Stimulated activated CD4-positive, alpha-beta T cell treated with anti-CD3 and anti-CD28 coated beads, Interleukin-15, amount 100 ng/mL, for 24 hours (primary cell): ENCODE results near the gene MCTP1.
"Not testable (repeated sequence)": the region's sequence is repeated elsewhere in the genome, so short reads cannot be mapped to it uniquely, and the experiment has no call there.

Experiments
- DNase-seq: peaks from one replicate; pipeline ENCODE4 v3.0.0-alpha.2; 2020

Gene MCTP1

DNA sequence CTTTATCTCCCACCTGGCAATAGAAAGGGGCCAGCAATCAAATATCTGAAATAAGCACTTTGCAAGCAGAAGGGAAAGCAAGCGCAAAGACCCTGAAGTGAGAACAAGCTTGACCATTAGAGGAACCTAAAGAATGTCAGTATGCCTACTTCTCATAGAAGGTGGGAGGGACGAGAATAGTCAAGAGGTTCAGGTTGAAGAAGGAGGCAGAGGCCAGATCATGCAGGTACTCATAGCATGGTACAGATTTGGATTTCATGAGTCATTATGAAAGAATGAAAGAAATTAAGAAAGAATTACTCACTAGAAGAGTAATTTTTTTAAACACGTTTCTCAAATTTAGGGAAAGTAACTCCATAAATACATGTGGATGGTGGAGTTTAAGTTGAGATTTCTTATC lies 33.7 kb downstream of the MCTP1 start:
- no peak for DNase-seq

GRCh38 chr5:95244479-95244878 lies 40.4 kb downstream of the MCTP1 start:
- DNase-seq = no peak

DNA sequence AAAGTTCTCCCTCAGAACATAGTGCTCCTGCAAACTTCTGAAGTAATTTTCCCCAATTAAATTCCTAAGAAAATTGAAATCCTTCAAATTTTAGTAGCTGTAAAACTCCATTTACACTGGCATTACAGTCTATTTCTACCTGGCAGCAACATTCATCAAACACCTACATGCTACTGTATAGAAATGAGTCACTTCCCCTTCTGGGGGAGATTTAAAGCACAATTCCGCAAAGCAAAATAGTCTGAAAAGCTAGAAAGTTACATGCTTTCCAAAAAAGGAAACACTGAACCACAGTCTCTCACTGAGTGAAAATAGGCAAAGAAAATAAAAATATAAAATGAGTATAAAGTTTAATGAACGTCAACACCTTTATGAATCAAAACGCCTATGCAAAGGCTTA lies 43.3 kb downstream of the MCTP1 start:
- DNase-seq = no peak

GRCh38 chr5:95241161-95241560 lies 43.7 kb downstream of the MCTP1 start:
- DNase-seq = no peak

DNA sequence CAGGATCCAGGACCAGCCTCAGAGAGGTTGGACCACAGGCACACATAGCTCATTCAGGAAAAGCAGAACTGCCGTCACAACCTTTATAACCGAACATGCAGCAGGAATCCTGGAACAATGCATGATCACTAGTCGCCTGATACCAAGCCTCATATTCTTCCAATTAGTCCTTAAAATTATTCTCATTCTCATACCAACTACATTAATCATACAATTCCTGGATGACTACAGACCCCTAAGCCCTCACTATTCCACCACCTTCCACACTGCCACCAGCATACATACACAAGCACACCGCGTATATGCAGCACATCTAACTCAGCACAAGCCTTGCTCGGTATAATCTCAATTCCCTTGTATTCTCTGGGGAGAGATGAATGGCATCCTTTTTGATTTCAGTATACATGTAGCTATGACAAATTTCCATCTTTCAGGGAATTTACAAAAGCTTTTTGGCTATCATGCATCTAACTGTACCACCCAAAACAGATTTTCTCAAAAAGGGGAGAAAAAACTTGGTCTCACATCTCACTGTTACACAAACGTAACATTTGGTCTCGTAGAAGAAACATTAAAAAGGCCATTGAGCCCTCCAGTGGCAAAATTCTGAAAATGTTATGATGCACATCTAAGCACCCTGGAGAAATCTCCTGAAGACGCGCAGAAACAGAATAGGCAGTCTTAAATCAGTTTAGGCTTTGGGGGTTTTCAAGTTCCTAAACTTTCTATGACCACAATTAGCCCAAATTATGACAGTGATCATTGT lies 46.2 kb downstream of the MCTP1 start:
- DNase-seq = no peak

DNA sequence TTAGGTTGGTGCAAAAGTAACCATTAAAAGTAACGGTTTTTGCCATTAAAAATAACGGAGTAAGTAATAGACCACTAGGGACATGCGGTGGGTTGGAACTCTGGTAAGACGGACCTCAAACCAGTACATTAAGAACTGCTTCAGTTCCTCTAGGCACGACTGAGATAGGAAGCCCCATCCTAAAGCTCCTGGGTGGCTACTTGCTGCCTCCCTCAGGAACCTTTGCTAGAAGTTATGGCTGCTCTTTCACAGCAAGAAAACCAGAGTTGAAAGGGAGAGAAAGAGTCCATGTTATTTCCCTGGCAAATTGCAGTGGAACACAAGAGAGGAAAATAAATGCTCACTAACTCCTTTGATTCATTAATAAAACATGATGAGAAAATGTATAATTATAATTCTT lies 47.6 kb downstream of the MCTP1 start:
- DNase-seq = no peak

GRCh38 chr5:95235439-95235982 lies 49.4 kb downstream of the MCTP1 start:
- no peak for DNase-seq

GRCh38 chr5:95229646-95230045 lies 55.2 kb downstream of the MCTP1 start:
- no peak for DNase-seq

GRCh38 chr5:95224701-95225459 lies 60.0 kb downstream of the MCTP1 start:
- no peak for DNase-seq

DNA sequence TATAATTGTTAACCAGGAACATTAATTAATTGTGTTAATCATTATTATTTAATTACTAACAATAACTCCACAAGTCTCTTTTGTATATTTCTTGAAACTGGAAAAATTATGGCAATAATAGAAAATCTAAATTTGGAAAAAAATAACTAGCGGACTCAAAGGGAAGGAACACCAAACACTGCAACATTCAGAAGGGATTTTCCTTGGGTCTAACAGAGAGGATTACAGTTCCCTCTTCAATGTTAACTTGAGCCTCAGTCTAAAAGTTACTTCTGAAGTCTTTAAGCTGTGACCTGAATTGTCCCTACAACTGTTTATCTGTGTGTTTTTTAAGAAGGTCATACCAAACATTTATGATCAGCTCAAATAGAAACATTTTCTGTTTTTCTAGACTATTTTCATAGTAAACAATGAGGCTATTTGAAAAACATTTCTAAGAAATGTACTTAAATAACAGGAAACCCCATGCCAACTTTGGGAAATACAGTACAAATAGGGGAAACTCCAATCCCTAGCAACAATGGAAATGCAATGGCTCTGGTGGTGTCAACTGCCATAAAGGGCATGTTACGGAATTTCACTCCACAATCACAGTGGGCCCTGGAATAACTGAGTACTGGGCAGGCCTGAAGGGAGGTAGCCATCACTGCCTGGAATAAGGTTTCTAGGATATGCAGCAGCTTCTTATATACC lies 61.2 kb downstream of the MCTP1 start:
- DNase-seq = no peak

- no peak for DNase-seq
Observed at GRCh38 chr5:95222836-95223235, 62.1 kb downstream of the MCTP1 start.

- no peak for DNase-seq
Observed at GRCh38 chr5:95221234-95221633, 63.7 kb downstream of the MCTP1 start.

DNA sequence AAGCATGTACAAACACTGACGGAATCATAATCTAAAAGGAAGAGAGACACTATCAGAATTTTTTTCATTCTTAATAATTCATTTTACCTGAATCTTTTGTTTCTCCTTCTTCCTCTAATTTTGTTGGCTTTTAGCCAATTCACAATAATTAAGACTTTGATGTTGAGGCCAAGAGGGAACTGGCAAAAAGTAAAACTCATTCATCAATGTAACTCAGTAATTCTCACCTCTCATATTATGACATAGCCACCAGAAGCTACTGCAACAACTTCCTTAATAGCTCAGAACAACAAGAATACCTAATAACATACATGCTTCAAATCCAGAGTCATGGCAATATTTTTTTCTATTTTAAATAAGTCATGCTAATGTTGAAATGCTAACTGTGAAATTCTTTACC lies 64.5 kb downstream of the MCTP1 start:
- DNase-seq = no peak

DNA sequence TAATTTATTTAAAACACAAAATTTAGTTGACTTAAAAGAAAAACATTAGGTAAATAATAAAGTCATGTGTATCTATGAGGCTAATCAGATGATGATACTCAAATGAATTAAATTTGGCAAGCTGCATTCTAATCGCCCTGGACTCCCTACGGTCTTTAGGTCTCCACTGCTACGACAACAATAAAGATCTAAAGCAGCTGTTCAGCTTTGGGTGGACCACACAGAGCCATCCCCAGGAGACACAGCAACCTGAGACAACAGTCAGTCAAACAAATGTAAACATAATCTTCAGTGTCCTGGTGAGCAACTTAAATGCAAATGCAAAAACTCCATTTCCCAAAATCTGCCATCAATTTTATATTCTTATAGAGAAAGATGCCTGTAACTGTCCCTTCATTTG lies 65.5 kb downstream of the MCTP1 start:
- DNase-seq = no peak

DNA sequence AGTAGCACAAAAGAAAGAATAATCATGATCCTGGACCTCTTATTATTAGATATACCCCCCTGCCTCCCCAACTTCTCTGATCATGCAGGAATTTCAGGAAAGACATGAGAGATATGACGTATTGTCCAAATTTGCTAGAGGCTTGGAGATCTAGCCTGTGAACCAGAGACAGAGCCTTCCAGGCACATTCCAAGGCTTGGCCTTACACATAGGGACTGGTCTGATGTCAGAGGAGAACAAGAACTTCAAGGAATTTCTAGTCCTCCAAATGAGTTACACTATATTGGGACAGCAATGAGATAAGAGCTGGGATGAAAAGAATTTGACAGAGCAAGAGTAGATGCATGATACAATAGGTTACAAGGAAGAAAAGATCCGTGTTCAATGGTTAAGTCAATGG lies 67.0 kb downstream of the MCTP1 start:
- DNase-seq = no peak

- no peak for DNase-seq
Observed at GRCh38 chr5:95217351-95217750, 67.5 kb downstream of the MCTP1 start.

- no peak for DNase-seq
Observed at GRCh38 chr5:95216136-95216955, 68.5 kb downstream of the MCTP1 start.

DNA sequence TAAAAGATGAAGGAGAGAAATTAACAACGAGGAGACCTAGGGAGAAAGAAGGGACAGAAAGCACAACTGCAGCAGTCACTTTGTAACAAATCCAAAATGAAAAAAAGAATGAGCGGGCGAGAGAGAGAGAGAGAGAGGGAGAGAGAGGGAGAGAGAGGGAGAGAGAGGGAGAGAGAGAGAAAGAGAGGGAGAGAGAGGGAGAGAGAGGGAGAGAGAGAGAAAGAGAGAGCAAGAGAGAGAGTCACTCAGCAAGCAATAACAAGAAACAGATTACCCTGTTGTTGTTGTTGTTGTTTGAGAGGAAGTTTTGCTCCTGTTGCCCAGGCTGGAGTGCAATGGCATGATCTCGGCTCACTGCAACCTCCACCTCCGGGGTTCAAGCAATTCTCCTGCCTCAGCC lies 77.1 kb downstream of the MCTP1 start:
- DNase-seq = not testable (repeated sequence)

DNA sequence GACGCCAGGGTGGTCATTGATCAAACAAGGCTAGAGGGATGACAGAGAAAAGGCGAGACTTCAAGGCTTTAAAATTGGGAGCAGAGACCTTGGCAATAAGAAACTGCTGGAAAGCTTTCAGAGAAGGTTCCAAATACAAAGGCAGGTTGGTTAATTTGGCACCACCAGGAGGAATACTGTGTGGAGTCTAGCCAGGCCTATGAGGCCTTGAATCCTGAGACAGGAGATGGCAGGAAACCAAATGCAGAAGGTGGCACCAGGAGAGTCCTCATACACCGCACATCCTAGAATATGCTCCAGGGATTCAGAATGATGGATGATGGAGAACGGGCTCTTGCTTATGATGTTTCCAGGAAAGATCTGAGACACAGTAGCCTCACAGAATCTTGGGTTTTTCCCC lies 90.0 kb downstream of the MCTP1 start:
- DNase-seq = no peak

- no peak for DNase-seq
Observed at GRCh38 chr5:95191330-95191729, 93.6 kb downstream of the MCTP1 start.

DNA sequence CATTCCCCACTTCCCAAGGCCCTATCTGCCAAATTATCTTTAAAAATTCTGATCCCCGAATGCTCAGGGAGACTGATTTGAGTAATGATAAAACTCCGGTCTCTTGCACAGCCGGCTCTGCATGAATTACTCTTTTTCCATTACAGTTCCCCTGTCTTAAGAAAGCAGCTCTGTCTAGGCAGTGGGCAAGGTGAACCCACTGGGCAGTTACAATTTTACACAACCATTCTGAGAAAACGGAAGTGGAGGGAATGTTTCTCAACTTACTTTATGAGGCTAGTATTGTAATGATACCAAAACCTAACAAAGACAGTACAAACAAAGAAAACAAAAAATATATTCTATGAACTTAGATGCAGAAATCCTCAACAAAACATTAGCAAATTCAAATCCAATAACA lies 100.0 kb downstream of the MCTP1 start:
- no peak for DNase-seq

DNA sequence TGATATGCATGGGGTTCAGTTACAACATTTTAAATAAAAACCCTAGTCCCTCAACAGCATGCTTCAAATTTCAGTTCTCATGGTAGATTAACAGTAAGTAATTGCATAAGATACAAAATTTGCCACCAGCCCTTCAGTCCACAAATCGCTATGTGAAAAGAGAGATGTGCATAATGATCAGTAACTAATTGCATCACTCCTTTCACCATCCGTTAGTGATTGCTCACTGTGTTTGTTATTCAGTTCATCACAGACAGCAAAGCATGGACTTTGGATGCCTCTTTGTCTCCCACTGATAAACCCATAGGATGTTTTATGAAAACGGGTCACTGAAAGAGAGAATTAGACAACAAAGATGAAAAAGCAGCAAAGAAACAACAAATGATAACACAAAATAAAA lies 103.2 kb downstream of the MCTP1 start:
- DNase-seq = no peak
